Endothelial cell of umbilical vein (primary cell): ENCODE measurements around the gene RAPGEF4.

ENCODE experiments used
- CTCF ChIP-seq, 2 donors: IDR thresholded peaks; 1 replicate in 1 of 2; 2 replicates in 1 of 2; pipeline ENCODE4 v1.5.1; 2011; ENCODE audit warnings: low read length in 2 of 2, mild to moderate bottlenecking in 2 of 2, moderate library complexity in 2 of 2, control low read depth in 1 of 2, inconsistent platforms in 1 of 2, low read depth in 1 of 2; ENCODE audit not compliant: insufficient read depth in 1 of 2; ENCODE audit errors: extremely low read depth in 1 of 2
- EZH2 ChIP-seq: IDR thresholded peaks from 2 replicates; pipeline ENCODE4 v1.6.1; 2012; ENCODE audit warnings: borderline replicate concordance, low read depth, mild to moderate bottlenecking, moderate library complexity, low read length, inconsistent platforms; ENCODE audit not compliant: severe bottlenecking
- MAX ChIP-seq: IDR thresholded peaks from 2 replicates; pipeline ENCODE4 v1.6.1; 2011; ENCODE audit not compliant: insufficient read depth, insufficient read length
- POLR2A ChIP-seq: IDR thresholded peaks from 2 replicates; pipeline ENCODE4 v1.6.1; 2012; ENCODE audit warnings: low read depth, mild to moderate bottlenecking, control low read depth, low read length
- POLR2AphosphoS5 ChIP-seq: IDR thresholded peaks from 2 replicates; pipeline ENCODE4 v1.6.1; 2012; ENCODE audit warnings: low read depth, mild to moderate bottlenecking, control low read depth, low read length, moderate library complexity; ENCODE audit not compliant: insufficient read depth

- TF ChIP-seq CTCF (IDR thresholded peaks at IDR 0.05; ENCODE audit: extremely low read depth in 1 of 2, insufficient read depth in 1 of 2, low read depth in 1 of 2, low read length in 2 of 2) (no peak), EZH2 (no peak), POLR2A (no peak), MAX (no peak), POLR2AphosphoS5 (no peak)
Observed at GRCh38 chr2:173099804-173100203, 364.2 kb downstream of the RAPGEF4 start.
